ENCODE results near the gene CHD2. TPM values are rescaled to one million over a fixed set of nuclear protein-coding genes. Genes with fewer than 3 reads are reported as not detected.

The CHD2 gene
- total RNA-seq, 1 donor from 2014 or later, result 59.7 TPM

DNA sequence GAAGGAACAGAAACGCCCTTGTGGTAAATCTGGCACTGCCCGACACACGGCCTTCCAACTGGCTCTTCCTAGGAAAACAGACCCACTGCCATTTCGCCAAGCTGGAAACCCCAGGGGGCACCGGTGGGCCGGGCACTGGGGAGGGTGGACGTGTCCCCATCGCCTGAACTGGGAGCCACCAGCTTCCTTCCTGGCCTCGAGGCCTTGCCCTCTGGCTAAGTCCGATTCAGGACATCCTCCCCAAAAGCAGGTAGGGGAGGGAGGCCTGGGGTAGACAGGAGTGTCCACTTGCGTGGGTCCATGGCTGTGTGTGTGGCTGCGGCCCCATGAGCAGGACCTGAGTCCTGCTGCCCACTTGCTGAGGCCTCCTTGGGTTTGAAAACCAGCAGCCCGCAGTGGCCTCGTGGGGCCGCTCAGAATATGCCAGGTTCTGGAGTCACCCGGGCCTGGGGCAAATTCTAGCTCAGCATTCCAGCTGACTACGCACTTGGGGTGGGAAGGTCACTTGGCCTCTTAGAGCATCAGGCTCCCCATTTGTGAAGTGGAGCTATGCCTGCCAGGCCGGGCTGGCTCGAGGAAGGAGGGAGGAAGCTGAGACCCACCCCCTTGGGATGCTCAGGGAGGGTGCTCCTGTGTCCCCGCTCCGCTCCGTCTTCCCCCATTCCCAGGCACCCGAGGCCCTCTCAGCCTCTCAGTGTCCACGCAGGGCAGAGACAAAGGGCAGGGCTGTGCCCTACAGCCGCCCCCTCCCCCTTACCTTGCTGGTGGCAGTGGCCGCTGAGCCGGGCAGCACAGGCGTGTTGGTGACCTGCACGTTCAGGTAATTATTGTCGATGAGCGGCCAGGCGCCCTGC, 151.3 kb downstream of the CHD2 start:
- TF ChIP-seq, protein P1, sequence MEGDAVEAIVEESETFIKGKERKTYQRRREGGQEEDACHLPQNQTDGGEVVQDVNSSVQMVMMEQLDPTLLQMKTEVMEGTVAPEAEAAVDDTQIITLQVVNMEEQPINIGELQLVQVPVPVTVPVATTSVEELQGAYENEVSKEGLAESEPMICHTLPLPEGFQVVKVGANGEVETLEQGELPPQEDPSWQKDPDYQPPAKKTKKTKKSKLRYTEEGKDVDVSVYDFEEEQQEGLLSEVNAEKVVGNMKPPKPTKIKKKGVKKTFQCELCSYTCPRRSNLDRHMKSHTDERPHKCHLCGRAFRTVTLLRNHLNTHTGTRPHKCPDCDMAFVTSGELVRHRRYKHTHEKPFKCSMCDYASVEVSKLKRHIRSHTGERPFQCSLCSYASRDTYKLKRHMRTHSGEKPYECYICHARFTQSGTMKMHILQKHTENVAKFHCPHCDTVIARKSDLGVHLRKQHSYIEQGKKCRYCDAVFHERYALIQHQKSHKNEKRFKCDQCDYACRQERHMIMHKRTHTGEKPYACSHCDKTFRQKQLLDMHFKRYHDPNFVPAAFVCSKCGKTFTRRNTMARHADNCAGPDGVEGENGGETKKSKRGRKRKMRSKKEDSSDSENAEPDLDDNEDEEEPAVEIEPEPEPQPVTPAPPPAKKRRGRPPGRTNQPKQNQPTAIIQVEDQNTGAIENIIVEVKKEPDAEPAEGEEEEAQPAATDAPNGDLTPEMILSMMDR (IDR thresholded peaks at IDR 0.05), result no peak

DNA sequence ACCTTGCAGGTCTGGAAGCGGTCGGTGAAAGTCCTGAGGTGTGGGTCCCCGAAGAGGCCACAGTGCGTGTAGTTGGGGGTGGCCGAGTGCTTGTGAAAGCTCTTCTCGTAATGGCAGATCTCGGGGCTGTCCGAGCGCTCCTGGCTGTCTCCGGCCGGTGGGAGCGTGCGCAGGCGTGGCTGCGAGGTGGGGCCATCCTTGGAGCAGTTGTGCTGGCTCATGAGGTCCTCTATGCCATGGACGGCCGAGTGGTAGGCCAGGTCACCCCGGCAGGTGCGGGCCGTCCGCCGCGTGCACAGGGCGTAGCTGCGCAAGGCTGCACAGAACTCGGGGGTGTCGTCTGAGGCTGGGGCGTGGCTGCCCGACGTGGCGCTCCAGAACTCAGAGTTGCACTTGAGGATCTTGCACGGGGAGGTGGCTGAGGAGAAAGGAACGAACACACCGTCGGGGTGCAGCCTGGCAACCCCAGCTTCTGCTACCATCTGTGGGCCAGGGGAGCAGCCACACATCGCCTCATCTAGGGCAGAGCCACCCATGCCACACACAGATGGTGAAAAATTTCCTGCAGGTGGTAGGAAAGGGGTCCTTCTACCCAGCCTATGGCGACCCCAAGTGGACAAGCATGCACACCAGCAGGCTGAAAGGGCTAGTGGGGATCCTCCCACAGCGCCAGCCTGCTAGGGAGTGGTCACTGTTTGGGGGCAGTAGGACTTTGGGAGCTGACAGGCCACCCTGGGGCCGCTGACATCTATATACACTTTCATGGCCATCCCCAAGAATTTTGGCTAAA, 152.2 kb downstream of the CHD2 start:
- H3K9me3 Mint-ChIP-seq (ENCODE audit: low read depth), result no peaks in the 10 kb centered on the region
- peaks cover 30% of the 10 kb centered on the region for H3K36me3 Mint-ChIP-seq (ENCODE audit: low read depth)

More for the DNA sequence above, 151.3 kb downstream of the CHD2 start:
- no peak overlapping the region for H3K27ac Mint-ChIP-seq (ENCODE audit: unreplicated experiment)
- no peak for DNase-seq (ENCODE audit: low spot score)
- no peak overlapping the region for H3K4me3 Mint-ChIP-seq (ENCODE audit: unreplicated experiment)
- H3K27me3 Mint-ChIP-seq (ENCODE audit: low read depth), result no peaks in the 10 kb centered on the region
- peaks cover 34% of the 10 kb centered on the region for H3K36me3 Mint-ChIP-seq (ENCODE audit: low read depth)
- peaks cover 3% of the 10 kb centered on the region for H3K9me3 Mint-ChIP-seq (ENCODE audit: low read depth)
- no peaks in the 10 kb centered on the region for H3K4me1 Mint-ChIP-seq (ENCODE audit: low read depth)

DNA sequence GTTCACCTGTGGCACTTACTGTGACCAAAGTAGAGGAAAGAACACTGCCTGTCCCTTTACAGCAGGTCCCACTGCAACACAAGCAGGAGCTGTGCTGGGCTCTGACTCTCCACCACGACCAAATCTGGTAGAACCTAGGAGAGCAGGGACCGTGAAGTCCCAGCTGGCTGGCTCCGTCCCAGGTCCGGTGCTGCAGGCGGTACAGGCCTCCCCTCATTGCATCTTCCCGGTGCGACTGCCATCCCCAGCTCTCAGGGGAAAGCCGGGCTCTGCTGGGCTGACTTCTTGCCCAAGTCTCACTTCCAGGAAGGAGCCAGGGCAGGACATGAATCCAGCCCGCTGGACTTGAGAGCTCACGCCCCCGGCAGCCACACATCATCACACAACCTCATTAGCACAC, 155.1 kb downstream of the CHD2 start:
- H3K4me1 Mint-ChIP-seq (ENCODE audit: low read depth), result no peaks in the 10 kb centered on the region
- H3K27me3 Mint-ChIP-seq (ENCODE audit: low read depth), result no peaks in the 10 kb centered on the region
- no peak for DNase-seq (ENCODE audit: low spot score)
- H3K36me3 Mint-ChIP-seq (ENCODE audit: low read depth), result peaks cover 18% of the 10 kb centered on the region
- H3K4me3 Mint-ChIP-seq (ENCODE audit: unreplicated experiment), result no peak overlapping the region
- H3K9me3 Mint-ChIP-seq (ENCODE audit: low read depth), result no peaks in the 10 kb centered on the region
- TF ChIP-seq, protein P1 (IDR thresholded peaks at IDR 0.05), result no peak
- no peak overlapping the region for H3K27ac Mint-ChIP-seq (ENCODE audit: unreplicated experiment)

More for the DNA sequence above, 152.2 kb downstream of the CHD2 start:
- H3K4me1 Mint-ChIP-seq (ENCODE audit: low read depth), result no peaks in the 10 kb centered on the region
- DNase-seq (ENCODE audit: low spot score), result no peak
- H3K27ac Mint-ChIP-seq (ENCODE audit: unreplicated experiment), result no peak overlapping the region
- TF ChIP-seq, protein P1 (IDR thresholded peaks at IDR 0.05), result peak; percentile 25
- no peaks in the 10 kb centered on the region for H3K27me3 Mint-ChIP-seq (ENCODE audit: low read depth)
- H3K4me3 Mint-ChIP-seq (ENCODE audit: unreplicated experiment), result no peak overlapping the region

DNA sequence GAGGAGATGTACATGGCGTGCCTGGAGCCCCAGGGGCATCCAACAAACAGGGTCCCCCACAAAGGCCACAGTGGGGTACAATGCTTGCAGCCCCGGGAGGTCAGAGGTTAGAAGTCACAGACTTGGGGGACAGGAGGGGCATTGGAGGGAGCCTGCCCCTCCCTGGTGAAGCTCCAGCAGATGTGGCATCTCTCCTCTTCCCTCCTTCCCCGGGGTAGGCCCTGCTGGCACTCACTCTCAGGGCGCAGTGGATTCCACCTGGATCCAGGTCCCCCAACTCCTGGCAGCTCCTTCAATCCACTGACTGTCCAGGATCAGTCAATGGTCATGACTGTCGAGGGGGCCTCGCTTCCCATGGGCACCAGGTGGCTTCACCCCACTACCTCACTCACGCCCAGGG, 156.7 kb downstream of the CHD2 start:
- Mint-ChIP-seq H3K4me3 (ENCODE audit: unreplicated experiment) (no peak overlapping the region), H3K27ac (ENCODE audit: unreplicated experiment) (no peak overlapping the region), H3K27me3 (ENCODE audit: low read depth) (no peaks in the 10 kb centered on the region), H3K36me3 (ENCODE audit: low read depth) (peaks cover 14% of the 10 kb centered on the region), H3K4me1 (ENCODE audit: low read depth) (peaks cover 6% of the 10 kb centered on the region), H3K9me3 (ENCODE audit: low read depth) (no peaks in the 10 kb centered on the region)
- DNase-seq (ENCODE audit: low spot score), result peak; percentile 54
- TF ChIP-seq, protein P1 (IDR thresholded peaks at IDR 0.05), result no peak

DNA sequence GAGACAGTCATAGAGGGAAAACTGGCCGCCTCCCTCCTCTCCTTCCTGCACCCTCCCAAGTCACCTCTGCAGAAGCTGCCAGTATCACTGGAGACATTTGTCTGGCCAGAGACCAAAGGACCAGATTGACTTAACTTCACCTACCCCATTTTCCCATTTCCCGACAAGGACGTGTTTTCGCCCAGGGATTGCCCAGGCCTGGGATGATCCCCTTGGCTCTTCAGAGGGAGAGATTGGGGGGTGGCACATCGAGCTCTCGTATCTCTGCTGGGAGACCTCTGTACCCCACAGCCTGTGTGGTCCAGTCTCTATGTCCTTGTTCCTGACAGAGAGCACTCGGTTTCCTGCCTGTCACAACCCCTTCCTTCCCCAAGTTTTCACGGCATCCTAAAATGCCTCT, 157.5 kb downstream of the CHD2 start:
- H3K4me3 Mint-ChIP-seq (ENCODE audit: unreplicated experiment), result no peak overlapping the region
- TF ChIP-seq, protein P1 (IDR thresholded peaks at IDR 0.05), result no peak
- no peak overlapping the region for H3K27ac Mint-ChIP-seq (ENCODE audit: unreplicated experiment)
- H3K27me3 Mint-ChIP-seq (ENCODE audit: low read depth), result no peaks in the 10 kb centered on the region
- DNase-seq (ENCODE audit: low spot score), result peak; percentile 41
- H3K4me1 Mint-ChIP-seq (ENCODE audit: low read depth), result peaks cover 14% of the 10 kb centered on the region
- no peaks in the 10 kb centered on the region for H3K9me3 Mint-ChIP-seq (ENCODE audit: low read depth)
- H3K36me3 Mint-ChIP-seq (ENCODE audit: low read depth), result peaks cover 9% of the 10 kb centered on the region
